Embryonic facial prominence (tissue), 1 donor: ENCODE results near the gene MSGN1.
"Not testable (repeated sequence)": the region's sequence is repeated elsewhere in the genome, so short reads cannot be mapped to it uniquely, and the experiment has no call there.

Experiments used
- DNase-seq: peaks from one replicate; pipeline ENCODE4 v3.0.0-alpha.2; 2016; ENCODE audit errors: extremely low spot score

The MSGN1 gene

GRCh38 chr2:17805166-17805565, 11.1 kb upstream of the MSGN1 start:
- no peak for DNase-seq

GRCh38 chr2:17805717-17806363, 10.4 kb upstream of the MSGN1 start:
- DNase-seq = no peak

- no peak for DNase-seq
Observed at GRCh38 chr2:17813010-17813741, 3.1 kb upstream of the MSGN1 start.

- DNase-seq = no peak
Observed at GRCh38 chr2:17813742-17814473, 2.4 kb upstream of the MSGN1 start.

- no peak for DNase-seq
Observed at GRCh38 chr2:17814601-17815000, 1.7 kb upstream of the MSGN1 start.

GRCh38 chr2:17815468-17816184, 634 bp upstream of the MSGN1 start:
- no peak for DNase-seq

- DNase-seq = no peak
Observed at GRCh38 chr2:17818235-17818815, 2.1 kb downstream of the MSGN1 start.

- DNase-seq = no peak
Observed at GRCh38 chr2:17821080-17821479, 4.8 kb downstream of the MSGN1 start.

- DNase-seq = no peak
Observed at GRCh38 chr2:17821535-17822444, 5.5 kb downstream of the MSGN1 start.

- no peak for DNase-seq
Observed at GRCh38 chr2:17822445-17823117, 6.3 kb downstream of the MSGN1 start.

GRCh38 chr2:17823646-17824045, 7.4 kb downstream of the MSGN1 start:
- not testable (repeated sequence) for DNase-seq

- no peak for DNase-seq
Observed at GRCh38 chr2:17827316-17827715, 11.1 kb downstream of the MSGN1 start.

- DNase-seq = no peak
Observed at GRCh38 chr2:17827785-17828184, 11.5 kb downstream of the MSGN1 start.

GRCh38 chr2:17830053-17831034, 14.1 kb downstream of the MSGN1 start:
- peak; percentile 29 for DNase-seq

GRCh38 chr2:17835516-17835915, 19.3 kb downstream of the MSGN1 start:
- no peak for DNase-seq

- no peak for DNase-seq
Observed at GRCh38 chr2:17839959-17840358, 23.7 kb downstream of the MSGN1 start.

- DNase-seq = no peak
Observed at GRCh38 chr2:17843457-17843856, 27.2 kb downstream of the MSGN1 start.

- no peak for DNase-seq
Observed at GRCh38 chr2:17845806-17846205, 29.5 kb downstream of the MSGN1 start.

- no peak for DNase-seq
Observed at GRCh38 chr2:17846676-17847075, 30.4 kb downstream of the MSGN1 start.
